ENCODE results near the gene SLC6A3.

SLC6A3 gene

GRCh38 chr5:1400936-1401335 is 44.3 kb downstream of the SLC6A3 start:
- H3K4me3 ChIP-seq: no peak overlapping the region
- no peak for TF ChIP-seq CTCF (IDR thresholded peaks at IDR 0.05)
- DNase-seq: no peak
- H3K4me1 ChIP-seq: no peaks in the 10 kb centered on the region
- intact Hi-C loops (cut with DNase I; ENCODE audit: low total_unique reads): no loop called here
- H3K27ac ChIP-seq: no peak overlapping the region
- peaks cover 0 to 25% of the 10 kb centered on the region in 2 donors for H3K27me3 ChIP-seq
- no peaks in the 10 kb centered on the region for H3K36me3 ChIP-seq
- peaks cover 0 to 7% (median 5%) of the 10 kb centered on the region in 3 donors for H3K9me3 ChIP-seq

GRCh38 chr5:1400211-1400855 is 44.9 kb downstream of the SLC6A3 start:
- H3K27me3 ChIP-seq: peaks cover 0 to 29% of the 10 kb centered on the region in 2 donors
- no peak for DNase-seq
- intact Hi-C loops (cut with DNase I; ENCODE audit: low total_unique reads): no loop called here

GRCh38 chr5:1399737-1400136 is 45.5 kb downstream of the SLC6A3 start:
- Histone ChIP-seq H3K4me1 (no peaks in the 10 kb centered on the region), H3K27me3 (peaks cover 0 to 35% of the 10 kb centered on the region in 2 donors), H3K4me3 (no peak overlapping the region), H3K27ac (no peak overlapping the region), H3K9me3 (peaks cover 0 to 7% (median 5%) of the 10 kb centered on the region in 3 donors), H3K36me3 (no peaks in the 10 kb centered on the region)
- DNase-seq: no peak
- intact Hi-C loops (cut with DNase I; ENCODE audit: low total_unique reads): no loop called here
- TF ChIP-seq CTCF (IDR thresholded peaks at IDR 0.05): no peak

More at GRCh38 chr5:1400211-1400855, 44.9 kb downstream of the SLC6A3 start:
- H3K4me3 ChIP-seq: no peak overlapping the region
- H3K27ac ChIP-seq: no peak overlapping the region
- H3K9me3 ChIP-seq: peaks cover 0 to 7% (median 5%) of the 10 kb centered on the region in 3 donors
- no peaks in the 10 kb centered on the region for H3K36me3 ChIP-seq
- no peaks in the 10 kb centered on the region for H3K4me1 ChIP-seq
- TF ChIP-seq CTCF (IDR thresholded peaks at IDR 0.05): no peak

- peaks cover 0 to 7% (median 5%) of the 10 kb centered on the region in 3 donors for H3K9me3 ChIP-seq
- intact Hi-C loops (cut with DNase I; ENCODE audit: low total_unique reads): no loop called here
- DNase-seq: no peak
- H3K27me3 ChIP-seq: peaks cover 0 to 60% of the 10 kb centered on the region in 2 donors
- no peak overlapping the region for H3K27ac ChIP-seq
- no peaks in the 10 kb centered on the region for H3K4me1 ChIP-seq
- TF ChIP-seq CTCF (IDR thresholded peaks at IDR 0.05): no peak
- H3K4me3 ChIP-seq: no peak overlapping the region
- no peaks in the 10 kb centered on the region for H3K36me3 ChIP-seq
Observed at GRCh38 chr5:1396293-1396816, 48.9 kb downstream of the SLC6A3 start.

- H3K9me3 ChIP-seq: peaks cover 0 to 7% (median 5%) of the 10 kb centered on the region in 3 donors
- no peak for DNase-seq
- no peak for TF ChIP-seq CTCF (IDR thresholded peaks at IDR 0.05)
- intact Hi-C loops (cut with DNase I; ENCODE audit: low total_unique reads): no loop called here
- H3K4me3 ChIP-seq: no peak overlapping the region
- H3K27ac ChIP-seq: no peak overlapping the region
- H3K36me3 ChIP-seq: no peaks in the 10 kb centered on the region
- H3K27me3 ChIP-seq: peaks cover 0 to 63% of the 10 kb centered on the region in 2 donors
- no peaks in the 10 kb centered on the region for H3K4me1 ChIP-seq
Observed at GRCh38 chr5:1394881-1395860, 50.1 kb downstream of the SLC6A3 start.

Data from tibial artery (tissue), 4 donors.